ENCODE data around the gene PARP8.

DNA sequence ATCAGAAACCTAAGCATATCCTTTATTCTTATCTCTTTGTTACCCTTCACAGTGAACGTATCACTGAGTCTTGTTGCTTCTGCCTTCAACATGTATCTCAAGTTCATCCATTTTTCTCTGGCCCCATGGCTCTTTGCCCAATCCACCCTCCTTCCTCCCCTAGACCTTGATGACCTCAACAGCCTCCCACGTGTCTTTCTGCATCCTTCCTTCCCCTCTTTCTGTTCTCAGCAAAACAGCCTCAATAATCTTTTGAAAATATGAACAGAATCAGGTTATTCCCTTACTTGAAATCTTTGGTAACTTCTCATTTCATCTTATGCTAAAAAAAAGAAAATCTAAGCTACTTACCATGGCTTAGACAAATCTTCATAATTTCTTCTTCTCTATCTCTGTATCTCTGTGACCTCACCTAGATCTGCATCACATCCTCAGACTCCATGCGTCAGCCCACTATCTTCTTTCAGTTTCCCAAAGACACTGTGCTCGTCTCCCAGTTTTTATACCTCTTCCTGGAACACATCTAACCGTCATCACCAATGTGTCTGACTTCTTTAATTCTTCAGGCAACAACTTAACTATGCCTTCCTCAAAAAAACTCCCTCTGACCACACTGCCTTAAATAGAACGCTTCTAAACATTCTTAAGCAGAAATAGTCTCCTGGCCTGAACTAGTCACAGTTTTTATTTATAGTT, 208.0 kb downstream of the PARP8 start:
- no peak for TF ChIP-seq POLR2A (IDR thresholded peaks at IDR 0.05; ENCODE audit: low read length)
- TF ChIP-seq GATA1 (IDR thresholded peaks at IDR 0.05; ENCODE audit: low read depth, low read length), result no peak
